Kidney capillary endothelial cell (primary cell): Measurements from ENCODE around the gene ZDHHC23.
A peak's percentile ranks its signal among the peaks of the same experiment; 100 is the strongest.

Experiments used
- DNase-seq: peaks from one replicate; pipeline ENCODE4 v3.0.0-alpha.2; 2018; ENCODE audit warnings: low spot score

Gene ZDHHC23

GRCh38 chr3:113947372-113948014 is at the start of gene ZDHHC23:
TSS of gene ZDHHC23 (plus strand) at chr3:113948013. CDS start at chr3:113948803, 790 bp downstream.
- DNase-seq = peak; percentile 60

GRCh38 chr3:113898892-113899291 is 48.9 kb upstream of the ZDHHC23 start:
- no peak for DNase-seq

GRCh38 chr3:113906568-113907140 is 41.2 kb upstream of the ZDHHC23 start:
- DNase-seq = no peak

GRCh38 chr3:113908133-113908532 is 39.7 kb upstream of the ZDHHC23 start:
- DNase-seq = no peak

- no peak for DNase-seq
These were observed 36.8 kb upstream of the ZDHHC23 start for GRCh38 chr3:113910966-113911365.

- peak; percentile 19 for DNase-seq
These were observed 35.1 kb upstream of the ZDHHC23 start for GRCh38 chr3:113912552-113913236.

GRCh38 chr3:113914646-113915045 is 33.2 kb upstream of the ZDHHC23 start:
- DNase-seq = no peak

- no peak for DNase-seq
These were observed 20.3 kb upstream of the ZDHHC23 start for GRCh38 chr3:113927556-113927955.

GRCh38 chr3:113946831-113947230 is 982 bp upstream of the ZDHHC23 start:
- DNase-seq = no peak

- DNase-seq = no peak
These were observed 453 bp downstream of the ZDHHC23 start for GRCh38 chr3:113948015-113948917.

- DNase-seq = no peak
These were observed 5.1 kb downstream of the ZDHHC23 start for GRCh38 chr3:113952921-113953320.

GRCh38 chr3:113953677-113954076 is 5.9 kb downstream of the ZDHHC23 start:
- peak; percentile 14 for DNase-seq

GRCh38 chr3:113954091-113954685 is 6.4 kb downstream of the ZDHHC23 start:
- no peak for DNase-seq

- DNase-seq = no peak
These were observed 16.1 kb downstream of the ZDHHC23 start for GRCh38 chr3:113963879-113964278.

- no peak for DNase-seq
These were observed 18.4 kb downstream of the ZDHHC23 start for GRCh38 chr3:113966172-113966571.

GRCh38 chr3:113968986-113969385 is 21.2 kb downstream of the ZDHHC23 start:
- DNase-seq = no peak

GRCh38 chr3:113977822-113978221 is 30.0 kb downstream of the ZDHHC23 start:
- no peak for DNase-seq

- DNase-seq = no peak
These were observed 32.1 kb downstream of the ZDHHC23 start for GRCh38 chr3:113979916-113980315.

GRCh38 chr3:113981803-113982202 is 34.0 kb downstream of the ZDHHC23 start:
- DNase-seq = no peak

- DNase-seq = no peak
These were observed 35.7 kb downstream of the ZDHHC23 start for GRCh38 chr3:113983544-113983943.

- no peak for DNase-seq
These were observed 37.7 kb downstream of the ZDHHC23 start for GRCh38 chr3:113985541-113985940.

GRCh38 chr3:114005481-114005880 is 57.7 kb downstream of the ZDHHC23 start:
- DNase-seq = no peak
